ENCODE measurements around the gene SGCA. TPM values are rescaled to one million over a fixed set of nuclear protein-coding genes. Genes with fewer than 3 reads are reported as not detected.
A peak's percentile ranks its signal among the peaks of the same experiment; 100 is the strongest.

SGCA gene
- total RNA-seq, result 10 to 100 TPM; 27.3 to 80.1 (median 56.1) TPM
- 1 to 10 TPM; 2.5 to 7.2 (median 4.6) TPM for polyA plus RNA-seq

- Histone ChIP-seq H3K9me3 (no peaks in the 10 kb centered on the region), H3K27ac (peak within 1 kb of the TSS; percentile 89 to 94 (median 90)), H3K4me1 (peaks cover 2 to 65% (median 52%) of the 10 kb centered on the region in 4 donors), H3K27me3 (no peaks in the 10 kb centered on the region), H3K4me3 (peak within 1 kb of the TSS; percentile 28 to 57 (median 50)), H3K36me3 (peaks cover 0 to 9% (median 3%) of the 10 kb centered on the region in 4 donors)
- intact Hi-C loops (cut with DNase I), result no loop called here
- DNase-seq, result no peak
- TF ChIP-seq EP300 (IDR thresholded peaks at IDR 0.05), result no peak
- TF ChIP-seq POLR2A (IDR thresholded peaks at IDR 0.05), result peak in 1 of 2 donors; percentile 50
- TF ChIP-seq POLR2AphosphoS5 (IDR thresholded peaks at IDR 0.05), result peak in 3 of 4 donors; percentile 49 to 79 (median 68)
- peak in 1 of 4 experiments; percentile 24 for TF ChIP-seq CTCF (IDR thresholded peaks at IDR 0.05)
- 68 to 70% methylated on average over 15 of the region's 15 CpGs for WGBS, 2 donors
Observed at GRCh38 chr17:50165867-50166517, at the start of gene SGCA. Gene SGCA (plus strand): TSS chr17:50166005. CDS start chr17:50166041, 36 bp downstream.

- intact Hi-C loops (cut with DNase I), result loop anchor here (5.0 kb wide), 3 partner anchors 45 to 180 kb away; partner anchors contain the start of gene TMEM92
- Histone ChIP-seq H3K27ac (peak overlapping the region; percentile 7 to 47 (median 36)), H3K9me3 (no peaks in the 10 kb centered on the region), H3K36me3 (no peaks in the 10 kb centered on the region), H3K27me3 (no peaks in the 10 kb centered on the region), H3K4me1 (peaks cover 0 to 34% (median 29%) of the 10 kb centered on the region in 4 donors), H3K4me3 (peak overlapping the region in 3 of 4 donors; percentile 6 to 35 (median 21))
- TF ChIP-seq POLR2AphosphoS5 (IDR thresholded peaks at IDR 0.05), result peak in 1 of 4 donors; percentile 16
- TF ChIP-seq EP300 (IDR thresholded peaks at IDR 0.05), result no peak
- TF ChIP-seq CTCF (IDR thresholded peaks at IDR 0.05), result peak; percentile 38 to 78 (median 67)
- no peak for TF ChIP-seq POLR2A (IDR thresholded peaks at IDR 0.05)
- 6 to 9% methylated on average over 64 of the region's 64 CpGs for WGBS, 2 donors
- no peak for DNase-seq
Observed at GRCh38 chr17:50117202-50118051, 48.4 kb upstream of the SGCA start.

GRCh38 chr17:50118076-50118827 lies 47.6 kb upstream of the SGCA start:
- Histone ChIP-seq H3K36me3 (no peaks in the 10 kb centered on the region), H3K4me3 (no peak overlapping the region), H3K27ac (peak overlapping the region in 2 of 4 donors; percentile 46 to 47), H3K4me1 (peaks cover 0 to 26% (median 20%) of the 10 kb centered on the region in 4 donors), H3K9me3 (no peaks in the 10 kb centered on the region), H3K27me3 (no peaks in the 10 kb centered on the region)
- no peak for DNase-seq
- TF ChIP-seq POLR2A (IDR thresholded peaks at IDR 0.05) (no peak), CTCF (IDR thresholded peaks at IDR 0.05) (no peak), POLR2AphosphoS5 (IDR thresholded peaks at IDR 0.05) (no peak), EP300 (IDR thresholded peaks at IDR 0.05) (no peak)
- intact Hi-C loops (cut with DNase I), result loop anchor here (5.0 kb wide), 3 partner anchors 44 to 179 kb away; partner anchors contain the start of gene TMEM92
- WGBS, 2 donors, result 75 to 86% methylated on average over 23 of the region's 23 CpGs

- H3K4me1 ChIP-seq, result peaks cover 0 to 27% (median 19%) of the 10 kb centered on the region in 4 donors
- 81 to 90% methylated on average over 4 of the region's 4 CpGs for WGBS, 2 donors
- intact Hi-C loops (cut with DNase I), result loop anchor here (5.0 kb wide), 3 partner anchors 43 to 178 kb away; partner anchors contain the start of gene TMEM92
- H3K9me3 ChIP-seq, result no peaks in the 10 kb centered on the region
- no peak overlapping the region for H3K4me3 ChIP-seq
- TF ChIP-seq CTCF (IDR thresholded peaks at IDR 0.05) (no peak), POLR2AphosphoS5 (IDR thresholded peaks at IDR 0.05) (no peak), POLR2A (IDR thresholded peaks at IDR 0.05) (no peak), EP300 (IDR thresholded peaks at IDR 0.05) (no peak)
- DNase-seq, result no peak
- H3K36me3 ChIP-seq, result no peaks in the 10 kb centered on the region
- H3K27ac ChIP-seq, result no peak overlapping the region
- no peaks in the 10 kb centered on the region for H3K27me3 ChIP-seq
Observed at GRCh38 chr17:50118828-50119218, 47.0 kb upstream of the SGCA start.
